ENCODE measurements around the gene RHOT1.

Gene RHOT1

DNA sequence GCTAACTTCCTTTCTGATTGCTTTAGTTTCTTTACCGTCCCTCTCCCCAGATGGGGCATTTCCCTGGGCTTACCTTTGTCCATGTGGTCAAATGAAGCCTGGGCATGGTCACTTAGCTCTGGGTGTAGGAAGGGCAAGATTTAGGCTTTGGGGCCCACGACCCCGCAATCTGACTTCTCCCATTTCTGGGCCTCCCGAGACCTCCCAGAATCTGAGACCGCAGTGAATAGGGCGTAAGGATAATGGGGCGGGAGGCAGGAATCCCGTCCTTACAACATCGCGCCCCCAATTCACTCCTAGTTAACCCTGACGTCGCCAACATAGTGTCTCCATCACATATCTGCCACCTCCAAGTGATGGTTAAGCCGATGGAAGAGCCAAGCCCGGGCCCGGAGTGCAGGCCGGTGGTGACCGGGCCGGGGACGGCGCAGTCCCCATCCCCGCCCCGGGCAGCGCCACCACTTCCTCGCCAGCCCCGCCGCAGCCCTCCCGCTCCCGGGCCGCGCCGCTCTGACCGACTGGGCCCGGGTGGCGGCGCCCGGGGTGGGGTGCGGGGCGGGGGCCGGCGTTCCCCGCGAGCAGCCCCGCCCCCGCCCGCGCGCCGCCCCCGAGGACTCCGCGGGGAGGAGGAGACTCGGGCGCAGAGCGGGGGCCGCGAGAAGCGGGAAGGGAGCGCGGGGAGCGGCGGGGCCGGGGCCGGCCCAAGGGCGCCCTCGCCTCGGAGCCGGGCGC lies 123.1 kb downstream of the RHOT1 start, which contains the start of gene RHBDL3:
Gene RHBDL3 (plus strand): TSS at position 641 of the 732 bp plus-strand sequence. CDS start 358 bp downstream, outside the sequence.
- peak within 1 kb of the TSS; percentile 67 for H3K4me3 ChIP-seq (ENCODE audit: low read depth, low read length)
- H3K9ac ChIP-seq (ENCODE audit: low read depth, low read length), result peak within 1 kb of the TSS; percentile 8

DNA sequence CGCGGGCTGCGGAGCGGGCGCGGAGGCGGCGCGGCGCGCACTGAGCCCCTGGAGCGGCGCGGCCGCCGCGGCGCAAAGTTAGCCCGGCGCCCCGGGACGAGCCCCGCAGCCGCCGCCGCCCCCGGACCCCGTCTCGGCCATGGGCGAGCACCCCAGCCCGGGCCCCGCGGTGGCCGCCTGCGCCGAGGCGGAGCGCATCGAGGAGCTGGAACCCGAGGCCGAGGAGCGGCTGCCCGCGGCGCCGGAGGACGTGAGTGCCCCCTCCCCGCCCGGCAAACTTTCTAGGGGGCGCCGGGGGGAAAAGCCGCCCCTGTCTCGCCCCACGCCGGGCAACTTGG lies 123.7 kb downstream of the RHOT1 start:
- peak overlapping the region; percentile 63 for H3K4me3 ChIP-seq (ENCODE audit: low read depth, low read length)
- no peak overlapping the region for H3K9ac ChIP-seq (ENCODE audit: low read depth, low read length)
- no peaks in the 10 kb centered on the region for H3K36me3 ChIP-seq (ENCODE audit: control insufficient read depth, insufficient read depth, low read length)
- no peaks in the 10 kb centered on the region for H3K9me3 ChIP-seq (ENCODE audit: control insufficient read depth, insufficient read depth, low read length)
- peaks cover 31% of the 10 kb centered on the region for H3K27me3 ChIP-seq (ENCODE audit: control insufficient read depth, insufficient read depth, low read length)
- H3K4me1 ChIP-seq (ENCODE audit: control insufficient read depth, insufficient read depth, low read length), result peaks cover 26% of the 10 kb centered on the region

More for the DNA sequence above, 123.1 kb downstream of the RHOT1 start, which contains the start of gene RHBDL3:
- Histone ChIP-seq H3K36me3 (ENCODE audit: control insufficient read depth, insufficient read depth, low read length) (no peaks in the 10 kb centered on the region), H3K27me3 (ENCODE audit: control insufficient read depth, insufficient read depth, low read length) (peaks cover 31% of the 10 kb centered on the region), H3K9me3 (ENCODE audit: control insufficient read depth, insufficient read depth, low read length) (no peaks in the 10 kb centered on the region), H3K4me1 (ENCODE audit: control insufficient read depth, insufficient read depth, low read length) (peaks cover 26% of the 10 kb centered on the region)

DNA sequence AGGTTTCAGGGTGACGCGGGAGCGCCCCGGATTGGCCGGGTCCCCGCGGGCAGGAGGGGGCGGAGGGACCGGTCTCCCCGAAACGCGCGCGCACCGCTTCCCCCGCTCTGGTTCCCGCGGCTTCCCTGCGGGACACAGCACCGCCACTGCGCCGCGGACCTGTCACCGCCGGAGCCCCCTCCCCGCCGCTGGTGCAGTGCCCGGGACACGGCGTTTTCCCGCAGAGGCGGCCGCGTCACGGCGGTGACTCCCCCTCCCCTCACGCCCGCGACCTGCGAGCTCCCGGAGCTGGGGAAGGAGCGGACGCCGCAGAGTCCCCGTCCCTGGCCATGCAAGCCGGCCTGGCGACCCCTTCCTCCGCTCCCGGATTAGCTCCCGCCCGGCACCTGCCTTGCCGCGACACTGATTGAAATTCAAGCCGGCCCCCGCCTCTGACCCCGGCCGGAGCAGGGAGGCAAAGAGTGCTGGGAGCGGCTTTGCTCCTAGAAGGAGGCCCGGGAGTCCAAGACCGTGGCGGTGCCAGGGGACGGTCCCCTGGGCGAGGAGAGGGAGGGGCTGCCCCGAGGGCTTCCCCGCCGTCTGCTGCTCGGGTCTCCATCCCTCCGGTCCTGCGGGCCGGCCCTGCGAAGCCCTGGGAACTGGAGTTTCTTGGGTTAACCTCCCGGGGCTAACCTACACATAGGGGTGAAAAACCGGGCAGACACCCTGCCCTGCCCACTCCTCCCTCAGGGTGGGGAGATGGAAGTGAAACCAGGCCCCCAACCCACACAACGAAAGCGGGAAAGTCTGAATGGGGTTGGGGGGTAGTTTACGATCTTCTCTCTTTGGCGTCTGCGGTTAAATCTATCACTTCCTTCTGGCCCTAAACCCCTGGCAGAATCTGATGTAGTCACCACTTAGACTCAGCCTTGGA lies 124.3 kb downstream of the RHOT1 start:
- H3K27me3 ChIP-seq (ENCODE audit: control insufficient read depth, insufficient read depth, low read length), result peaks cover 31% of the 10 kb centered on the region
- peaks cover 28% of the 10 kb centered on the region for H3K4me1 ChIP-seq (ENCODE audit: control insufficient read depth, insufficient read depth, low read length)
- H3K36me3 ChIP-seq (ENCODE audit: control insufficient read depth, insufficient read depth, low read length), result no peaks in the 10 kb centered on the region
- H3K9me3 ChIP-seq (ENCODE audit: control insufficient read depth, insufficient read depth, low read length), result no peaks in the 10 kb centered on the region
- H3K9ac ChIP-seq (ENCODE audit: low read depth, low read length), result no peak overlapping the region
- H3K4me3 ChIP-seq (ENCODE audit: low read depth, low read length), result peak overlapping the region; percentile 63

DNA sequence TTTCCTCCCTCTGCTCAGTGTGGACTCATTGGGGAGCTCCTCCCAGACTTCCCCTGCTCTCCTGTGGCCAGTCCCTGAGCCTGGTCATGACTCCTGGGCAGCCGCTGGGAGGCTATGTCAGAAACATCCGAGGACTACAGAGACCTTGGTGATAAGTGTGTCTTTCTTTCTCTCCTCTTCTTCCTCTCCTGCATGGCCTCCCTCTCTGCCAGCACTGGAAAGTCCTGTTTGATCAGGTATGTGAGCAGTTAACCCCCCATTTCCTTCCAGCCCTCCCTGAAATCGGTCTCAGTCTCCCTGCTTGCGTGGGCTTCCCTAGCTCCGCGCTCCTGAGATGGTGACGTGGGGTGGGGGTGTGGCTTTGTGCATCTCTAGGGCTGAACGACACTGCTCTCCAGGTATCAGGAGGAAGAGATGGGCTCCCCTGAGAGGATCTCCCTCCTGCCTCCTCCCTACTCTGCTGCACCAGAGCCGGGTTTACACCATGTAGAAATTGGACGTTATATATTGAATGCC lies 125.4 kb downstream of the RHOT1 start:
- H3K27me3 ChIP-seq (ENCODE audit: control insufficient read depth, insufficient read depth, low read length), result peaks cover 31% of the 10 kb centered on the region
- H3K9ac ChIP-seq (ENCODE audit: low read depth, low read length), result no peak overlapping the region
- peak overlapping the region; percentile 63 for H3K4me3 ChIP-seq (ENCODE audit: low read depth, low read length)
- H3K9me3 ChIP-seq (ENCODE audit: control insufficient read depth, insufficient read depth, low read length), result no peaks in the 10 kb centered on the region
- H3K4me1 ChIP-seq (ENCODE audit: control insufficient read depth, insufficient read depth, low read length), result peaks cover 31% of the 10 kb centered on the region
- no peaks in the 10 kb centered on the region for H3K36me3 ChIP-seq (ENCODE audit: control insufficient read depth, insufficient read depth, low read length)

DNA sequence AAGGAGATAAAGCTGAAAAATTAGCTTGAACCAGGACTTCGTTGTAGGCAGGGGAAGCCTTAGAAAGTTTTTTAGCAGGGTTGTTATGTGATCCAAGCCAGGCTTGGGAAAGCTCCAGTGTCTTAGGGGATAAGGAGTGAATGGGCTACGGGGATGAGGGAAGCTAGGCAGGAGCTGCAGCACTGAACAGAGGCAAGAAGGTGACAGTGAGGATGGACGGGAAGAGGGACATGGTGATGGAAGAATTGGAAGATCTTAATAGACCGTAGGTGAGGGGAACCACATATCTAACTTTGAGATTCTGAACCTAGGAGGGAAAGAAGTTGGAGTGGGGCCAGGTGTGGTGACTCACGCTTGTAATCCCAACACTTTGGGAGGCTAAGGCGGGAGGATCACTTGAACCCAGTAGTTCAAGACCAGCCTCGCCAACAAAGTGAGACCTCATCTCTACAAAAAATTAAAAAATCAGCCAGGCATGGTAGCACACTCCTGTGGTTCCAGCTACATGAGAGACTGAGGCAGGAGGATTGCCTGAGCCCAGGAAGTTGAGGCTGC lies 126.5 kb downstream of the RHOT1 start:
- no peak overlapping the region for H3K9ac ChIP-seq (ENCODE audit: low read depth, low read length)
- H3K27me3 ChIP-seq (ENCODE audit: control insufficient read depth, insufficient read depth, low read length), result peaks cover 28% of the 10 kb centered on the region
- H3K36me3 ChIP-seq (ENCODE audit: control insufficient read depth, insufficient read depth, low read length), result no peaks in the 10 kb centered on the region
- H3K4me1 ChIP-seq (ENCODE audit: control insufficient read depth, insufficient read depth, low read length), result peaks cover 29% of the 10 kb centered on the region
- H3K4me3 ChIP-seq (ENCODE audit: low read depth, low read length), result no peak overlapping the region
- H3K9me3 ChIP-seq (ENCODE audit: control insufficient read depth, insufficient read depth, low read length), result no peaks in the 10 kb centered on the region

DNA sequence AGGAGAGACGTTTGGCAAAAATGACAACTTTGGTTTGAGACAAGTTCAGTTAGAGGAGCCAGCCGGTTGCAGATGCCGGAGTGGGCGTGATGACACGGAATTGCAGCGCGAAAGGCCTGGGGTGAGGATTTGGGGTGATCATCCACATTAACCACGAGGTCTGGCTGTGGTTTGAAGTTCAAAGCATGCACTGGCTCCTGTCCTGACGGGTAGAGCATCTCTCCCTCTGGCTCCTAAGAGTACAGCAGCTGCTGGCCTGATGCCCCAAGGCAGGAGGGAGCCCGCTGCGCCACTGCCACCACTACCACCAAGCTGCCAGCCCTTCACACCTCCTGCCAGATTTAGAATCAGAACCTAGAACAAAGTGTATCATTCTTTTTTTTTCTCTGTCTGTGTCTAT lies 127.1 kb downstream of the RHOT1 start:
- Histone ChIP-seq H3K9ac (ENCODE audit: low read depth, low read length) (no peak overlapping the region), H3K27me3 (ENCODE audit: control insufficient read depth, insufficient read depth, low read length) (peaks cover 23% of the 10 kb centered on the region)

DNA sequence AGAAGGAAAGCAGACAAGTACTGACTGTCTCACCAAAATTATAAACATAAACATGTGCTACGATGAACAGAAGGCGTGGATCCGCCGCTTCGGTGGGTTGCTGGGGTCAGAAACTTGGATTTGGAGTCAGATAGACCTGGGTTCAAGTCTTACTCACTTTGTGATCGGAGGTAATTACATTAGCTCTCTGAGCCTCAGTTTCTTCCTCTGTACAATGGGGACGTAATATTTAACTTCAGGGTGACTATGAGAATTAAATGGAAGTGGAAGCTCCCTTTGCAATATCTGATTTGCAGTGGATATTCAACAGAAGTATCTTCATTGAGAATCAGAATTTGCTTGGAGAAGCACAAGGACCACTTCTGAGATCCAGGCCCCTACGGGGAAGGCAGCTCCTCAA lies 129.5 kb downstream of the RHOT1 start:
- H3K4me1 ChIP-seq (ENCODE audit: control insufficient read depth, insufficient read depth, low read length), result peaks cover 36% of the 10 kb centered on the region
- H3K4me3 ChIP-seq (ENCODE audit: low read depth, low read length), result no peak overlapping the region
- peaks cover 14% of the 10 kb centered on the region for H3K27me3 ChIP-seq (ENCODE audit: control insufficient read depth, insufficient read depth, low read length)
- no peaks in the 10 kb centered on the region for H3K36me3 ChIP-seq (ENCODE audit: control insufficient read depth, insufficient read depth, low read length)
- no peak overlapping the region for H3K9ac ChIP-seq (ENCODE audit: low read depth, low read length)
- H3K9me3 ChIP-seq (ENCODE audit: control insufficient read depth, insufficient read depth, low read length), result no peaks in the 10 kb centered on the region

More for the DNA sequence above, 127.1 kb downstream of the RHOT1 start:
- Histone ChIP-seq H3K4me3 (ENCODE audit: low read depth, low read length) (no peak overlapping the region), H3K36me3 (ENCODE audit: control insufficient read depth, insufficient read depth, low read length) (no peaks in the 10 kb centered on the region), H3K9me3 (ENCODE audit: control insufficient read depth, insufficient read depth, low read length) (no peaks in the 10 kb centered on the region), H3K4me1 (ENCODE audit: control insufficient read depth, insufficient read depth, low read length) (peaks cover 27% of the 10 kb centered on the region)

DNA sequence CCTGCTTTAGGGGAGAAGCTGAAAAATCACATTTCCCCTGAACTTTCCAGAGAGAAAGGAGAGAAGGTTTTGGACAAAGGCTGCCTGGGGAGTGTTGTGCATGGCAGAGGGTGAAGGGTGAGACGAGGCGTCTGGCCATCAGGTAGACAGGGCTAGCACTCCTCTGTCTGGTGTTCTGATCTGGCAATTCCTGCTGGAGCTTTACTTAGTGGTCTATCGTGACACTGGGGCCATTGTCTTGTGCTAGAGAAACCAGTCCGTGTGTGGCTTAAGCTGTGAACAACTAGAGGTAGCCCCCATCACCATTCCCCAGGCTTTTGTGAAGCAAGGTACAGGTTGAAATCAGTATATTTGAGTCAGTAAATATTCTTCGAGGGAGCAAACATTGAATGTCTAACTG lies 131.8 kb downstream of the RHOT1 start:
- Histone ChIP-seq H3K36me3 (ENCODE audit: control insufficient read depth, insufficient read depth, low read length) (no peaks in the 10 kb centered on the region), H3K4me1 (ENCODE audit: control insufficient read depth, insufficient read depth, low read length) (peaks cover 31% of the 10 kb centered on the region), H3K9ac (ENCODE audit: low read depth, low read length) (no peak overlapping the region), H3K4me3 (ENCODE audit: low read depth, low read length) (no peak overlapping the region), H3K27me3 (ENCODE audit: control insufficient read depth, insufficient read depth, low read length) (no peaks in the 10 kb centered on the region), H3K9me3 (ENCODE audit: control insufficient read depth, insufficient read depth, low read length) (no peaks in the 10 kb centered on the region)

DNA sequence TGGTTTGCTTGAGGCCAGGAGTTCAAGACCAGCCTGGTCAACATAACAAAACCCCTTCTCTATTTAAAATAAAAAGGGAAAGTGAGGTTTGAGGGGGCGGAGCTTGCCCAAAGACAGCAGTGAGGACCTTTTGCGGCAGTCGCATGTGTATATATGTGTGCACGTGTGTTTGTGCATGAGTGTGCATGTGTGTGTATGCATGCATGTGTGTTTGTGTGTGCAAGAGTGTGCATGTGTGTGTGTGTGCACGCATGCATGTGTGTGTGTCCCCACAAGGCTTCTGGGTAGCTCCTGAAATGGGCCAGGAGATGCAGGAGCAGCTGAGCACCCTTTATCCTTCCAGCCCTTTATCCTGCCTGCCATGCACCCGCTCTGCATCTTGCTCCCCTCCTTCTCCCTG lies 132.3 kb downstream of the RHOT1 start:
- Histone ChIP-seq H3K9me3 (ENCODE audit: control insufficient read depth, insufficient read depth, low read length) (no peaks in the 10 kb centered on the region), H3K9ac (ENCODE audit: low read depth, low read length) (no peak overlapping the region), H3K36me3 (ENCODE audit: control insufficient read depth, insufficient read depth, low read length) (no peaks in the 10 kb centered on the region), H3K4me1 (ENCODE audit: control insufficient read depth, insufficient read depth, low read length) (peaks cover 33% of the 10 kb centered on the region), H3K27me3 (ENCODE audit: control insufficient read depth, insufficient read depth, low read length) (no peaks in the 10 kb centered on the region), H3K4me3 (ENCODE audit: low read depth, low read length) (no peak overlapping the region)
